Ovary (tissue), 3 donors: Measurements from ENCODE around the gene VCAN.

Source experiments
- CTCF ChIP-seq, 3 donors: fragments of 450-650 bp in 2 of 3; fragments of 200-600 bp in 1 of 3; IDR thresholded peaks; one replicate each; pipeline versions ENCODE4 v1.5.1 to v1.8.0; 2016 to 2022; ENCODE audit warnings: antibody characterized with exemption in 3 of 3, mild to moderate bottlenecking in 1 of 3
- EP300 ChIP-seq: sonication (generic); formaldehyde crosslinking; IDR thresholded peaks from one replicate; pipeline ENCODE4 v1.6.1; 2017; ENCODE audit warnings: antibody characterized with exemption
- POLR2A ChIP-seq: fragments of 450-650 bp; IDR thresholded peaks from one replicate; pipeline ENCODE4 v1.6.1; 2017; ENCODE audit warnings: antibody characterized with exemption, mild to moderate bottlenecking, moderate library complexity
- donor health status: DM: no; HTN: no; CAD: no.

- TF ChIP-seq POLR2A (no peak), CTCF (IDR thresholded peaks at IDR 0.05) (peak; percentile 27 to 52 (median 29)), EP300 (no peak)
These were observed 92.7 kb downstream of the VCAN start for GRCh38 chr5:83564069-83564749.
